Lower leg skin (tissue), 3 donors: ENCODE results near the gene ABHD17A.

ENCODE experiments used
- CTCF ChIP-seq, 3 donors: fragments of 450-650 bp; IDR thresholded peaks; one replicate each; pipeline ENCODE4 v1.5.1; 2016; ENCODE audit warnings: antibody characterized with exemption in 3 of 3, mild to moderate bottlenecking in 3 of 3, moderate library complexity in 2 of 3
- POLR2A ChIP-seq, 2 donors: fragments of 450-650 bp; IDR thresholded peaks; one replicate each; pipeline ENCODE4 v1.6.1; 2016 to 2017; ENCODE audit warnings: antibody characterized with exemption in 2 of 2, mild to moderate bottlenecking in 1 of 2, moderate library complexity in 1 of 2

- TF ChIP-seq CTCF (IDR thresholded peaks at IDR 0.05) (no peak), POLR2A (IDR thresholded peaks at IDR 0.05) (no peak)
Measured at GRCh38 chr19:1933942-1934341, 48.6 kb upstream of the ABHD17A start.
